Measurements from ENCODE around the gene PRPH2.

The PRPH2 gene

DNA sequence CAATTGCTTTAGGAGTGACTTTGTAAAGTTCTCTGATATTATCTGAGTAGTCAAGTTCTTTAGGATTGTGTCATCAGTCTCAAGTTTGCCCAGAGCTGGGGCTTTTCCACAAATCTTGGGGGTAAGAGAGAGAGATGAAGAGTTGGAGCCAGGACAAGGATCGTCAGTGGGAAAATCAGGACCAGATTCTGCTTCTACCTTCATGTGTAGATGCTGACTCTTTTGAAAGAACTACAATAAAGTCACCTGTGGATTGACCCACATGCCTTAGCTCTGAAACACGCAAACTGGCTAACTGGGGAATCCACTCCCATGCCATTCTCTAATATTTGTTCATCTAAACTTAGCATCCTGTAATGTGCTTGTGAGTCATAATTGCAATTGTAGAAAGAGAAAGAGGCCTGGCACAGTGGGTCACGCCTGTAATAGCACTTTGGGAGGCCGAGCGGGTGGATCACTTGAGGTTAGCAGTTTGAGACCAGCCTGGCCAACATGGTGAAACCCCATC, 43.8 kb upstream of the PRPH2 start:
- Histone ChIP-seq H2AK5ac (ENCODE audit: low read length, severe bottlenecking) (no peak overlapping the region), H4K91ac (ENCODE audit: low read length) (no peak overlapping the region), H3K9ac (ENCODE audit: low read length) (no peak overlapping the region), H3K23ac (ENCODE audit: low read length in 2 of 2) (no peak overlapping the region), H3K4me3 (ENCODE audit: insufficient read depth in 1 of 2, low read depth in 1 of 2, low read length in 2 of 2) (no peak overlapping the region), H2BK15ac (ENCODE audit: low read depth, poor library complexity, severe bottlenecking) (no peak overlapping the region), H4K8ac (ENCODE audit: low read length) (no peak overlapping the region), H3K27me3 (ENCODE audit: control insufficient read depth in 1 of 2, insufficient read depth in 1 of 2, low read length in 2 of 2) (no peaks in the 10 kb centered on the region), H2BK5ac (ENCODE audit: low read depth, low read length, poor library complexity, severe bottlenecking) (no peak overlapping the region), H2AFZ (ENCODE audit: low read depth, low read length) (no peak overlapping the region), H3K4me2 (ENCODE audit: low read length, poor library complexity, severe bottlenecking) (no peak overlapping the region), H3K79me1 (replicated peaks; ENCODE audit: low read length, poor library complexity, severe bottlenecking) (peaks cover 5% of the 10 kb centered on the region), H3K36me3 (ENCODE audit: control insufficient read depth in 1 of 2, insufficient read depth in 2 of 2, low read depth in 1 of 2, low read length in 2 of 2) (no peaks in the 10 kb centered on the region), H3K18ac (ENCODE audit: low read depth in 1 of 2, low read length in 2 of 2) (no peak overlapping the region), H2BK12ac (ENCODE audit: low read length in 2 of 2) (no peak overlapping the region), H3K4ac (ENCODE audit: low read depth in 1 of 2, low read length in 2 of 2) (no peak overlapping the region), H3K9me3 (ENCODE audit: control insufficient read depth, low read length) (no peaks in the 10 kb centered on the region), H3K4me1 (ENCODE audit: control insufficient read depth, insufficient read depth, low read depth, low read length) (peaks cover 15% of the 10 kb centered on the region), H3K27ac (ENCODE audit: low read length, poor library complexity, severe bottlenecking) (peak overlapping the region; percentile 50), H3K14ac (ENCODE audit: low read length in 2 of 2) (no peak overlapping the region), H2BK120ac (ENCODE audit: low read depth, low read length) (no peak overlapping the region)
- peak; percentile 29 for DNase-seq
- whole genome bisulfite sequencing: 77% methylated on average over 3 of the region's 5 CpGs

DNA sequence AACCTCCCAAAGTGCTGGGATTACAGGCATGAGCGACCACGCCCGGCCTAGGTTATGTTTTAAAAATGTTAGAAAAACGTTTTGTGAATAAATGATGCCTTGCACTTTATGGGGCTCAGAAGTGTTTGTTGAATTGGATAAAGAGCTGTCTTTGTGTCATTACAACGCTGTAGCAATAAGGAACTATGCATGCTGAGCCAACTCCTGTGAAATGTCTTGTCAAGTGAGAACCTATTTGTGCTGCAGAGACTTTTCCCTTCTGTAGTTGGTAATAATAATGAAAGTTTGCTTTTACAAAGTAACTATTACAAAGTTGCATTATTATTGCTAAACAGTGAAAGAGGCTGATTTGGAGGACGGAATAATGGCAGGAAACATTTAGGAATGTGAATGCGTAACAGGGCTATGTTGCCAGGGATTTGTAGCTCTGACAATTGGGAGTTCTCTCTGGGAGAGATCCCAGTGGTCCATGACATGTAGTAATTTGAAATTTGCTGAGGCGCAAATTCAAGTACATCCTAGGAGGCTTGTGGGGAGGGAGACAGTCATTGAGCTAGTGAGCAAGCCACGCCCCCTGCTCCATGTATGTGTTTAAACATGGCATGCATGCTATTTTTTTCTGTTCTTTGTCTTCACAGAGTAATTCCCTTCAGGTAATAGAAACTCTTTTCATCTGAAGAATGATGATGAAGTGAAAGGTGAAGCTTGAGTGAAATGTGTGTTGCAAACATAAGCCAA, 42.7 kb upstream of the PRPH2 start:
- H3K9ac ChIP-seq (ENCODE audit: low read length): no peak overlapping the region
- WGBS: 85% methylated on average over 9 of the region's 9 CpGs

DNA sequence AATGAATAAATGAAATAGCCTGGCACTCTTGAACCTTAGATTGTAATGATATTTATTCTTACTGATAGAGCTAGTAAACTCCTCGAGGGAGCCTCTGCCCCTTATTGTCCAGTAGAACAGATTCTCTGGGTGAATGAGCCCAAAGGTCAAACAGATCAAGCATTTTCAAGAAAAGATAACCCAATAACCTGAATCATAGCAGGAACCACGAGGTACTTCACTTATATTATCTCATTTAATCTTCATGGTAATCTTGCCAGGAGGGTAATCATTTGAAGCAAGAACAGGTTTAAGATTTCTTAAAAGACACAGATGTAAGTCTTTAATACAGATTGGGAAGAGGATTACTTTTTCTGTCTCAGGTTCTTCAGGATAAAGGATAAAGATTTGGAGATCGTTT, 40.6 kb upstream of the PRPH2 start:
- Histone ChIP-seq H2AK5ac (ENCODE audit: low read length, severe bottlenecking) (no peak overlapping the region), H3K18ac (ENCODE audit: low read depth in 1 of 2, low read length in 2 of 2) (no peak overlapping the region), H2BK15ac (ENCODE audit: low read depth, poor library complexity, severe bottlenecking) (no peak overlapping the region), H4K91ac (ENCODE audit: low read length) (no peak overlapping the region), H3K14ac (ENCODE audit: low read length in 2 of 2) (no peak overlapping the region), H2AFZ (ENCODE audit: low read depth, low read length) (no peak overlapping the region), H3K4me3 (ENCODE audit: insufficient read depth in 1 of 2, low read depth in 1 of 2, low read length in 2 of 2) (no peak overlapping the region), H2BK120ac (ENCODE audit: low read depth, low read length) (no peak overlapping the region), H3K4me1 (ENCODE audit: control insufficient read depth, insufficient read depth, low read depth, low read length) (no peaks in the 10 kb centered on the region), H3K9me3 (ENCODE audit: control insufficient read depth, low read length) (no peaks in the 10 kb centered on the region), H3K4ac (ENCODE audit: low read depth in 1 of 2, low read length in 2 of 2) (no peak overlapping the region), H3K23ac (ENCODE audit: low read length in 2 of 2) (no peak overlapping the region), H3K9ac (ENCODE audit: low read length) (no peak overlapping the region), H2BK12ac (ENCODE audit: low read length in 2 of 2) (no peak overlapping the region), H2BK5ac (ENCODE audit: low read depth, low read length, poor library complexity, severe bottlenecking) (no peak overlapping the region), H4K8ac (ENCODE audit: low read length) (no peak overlapping the region), H3K27ac (ENCODE audit: low read length, poor library complexity, severe bottlenecking) (no peak overlapping the region), H3K4me2 (ENCODE audit: low read length, poor library complexity, severe bottlenecking) (no peak overlapping the region), H3K36me3 (ENCODE audit: control insufficient read depth in 1 of 2, insufficient read depth in 2 of 2, low read depth in 1 of 2, low read length in 2 of 2) (peaks cover 2 to 6% of the 10 kb centered on the region in 2 experiments), H3K27me3 (ENCODE audit: control insufficient read depth in 1 of 2, insufficient read depth in 1 of 2, low read length in 2 of 2) (no peaks in the 10 kb centered on the region), H3K79me1 (replicated peaks; ENCODE audit: low read length, poor library complexity, severe bottlenecking) (peaks cover 6% of the 10 kb centered on the region)
- 82% methylated on average over 1 of the region's 3 CpGs for WGBS
- DNase-seq: no peak

More for the DNA sequence above, 42.7 kb upstream of the PRPH2 start:
- Histone ChIP-seq H3K18ac (ENCODE audit: low read depth in 1 of 2, low read length in 2 of 2) (no peak overlapping the region), H2AK5ac (ENCODE audit: low read length, severe bottlenecking) (no peak overlapping the region), H3K36me3 (ENCODE audit: control insufficient read depth in 1 of 2, insufficient read depth in 2 of 2, low read depth in 1 of 2, low read length in 2 of 2) (no peaks in the 10 kb centered on the region), H3K9me3 (ENCODE audit: control insufficient read depth, low read length) (no peaks in the 10 kb centered on the region), H3K4ac (ENCODE audit: low read depth in 1 of 2, low read length in 2 of 2) (no peak overlapping the region), H3K27me3 (ENCODE audit: control insufficient read depth in 1 of 2, insufficient read depth in 1 of 2, low read length in 2 of 2) (no peaks in the 10 kb centered on the region), H3K4me1 (ENCODE audit: control insufficient read depth, insufficient read depth, low read depth, low read length) (peaks cover 8% of the 10 kb centered on the region), H2BK15ac (ENCODE audit: low read depth, poor library complexity, severe bottlenecking) (no peak overlapping the region), H2BK120ac (ENCODE audit: low read depth, low read length) (no peak overlapping the region), H3K4me2 (ENCODE audit: low read length, poor library complexity, severe bottlenecking) (no peak overlapping the region), H3K23ac (ENCODE audit: low read length in 2 of 2) (no peak overlapping the region), H2AFZ (ENCODE audit: low read depth, low read length) (no peak overlapping the region), H3K27ac (ENCODE audit: low read length, poor library complexity, severe bottlenecking) (no peak overlapping the region), H2BK12ac (ENCODE audit: low read length in 2 of 2) (no peak overlapping the region), H2BK5ac (ENCODE audit: low read depth, low read length, poor library complexity, severe bottlenecking) (no peak overlapping the region), H3K79me1 (replicated peaks; ENCODE audit: low read length, poor library complexity, severe bottlenecking) (peaks cover 5% of the 10 kb centered on the region), H4K8ac (ENCODE audit: low read length) (no peak overlapping the region), H3K14ac (ENCODE audit: low read length in 2 of 2) (no peak overlapping the region), H4K91ac (ENCODE audit: low read length) (no peak overlapping the region), H3K4me3 (ENCODE audit: insufficient read depth in 1 of 2, low read depth in 1 of 2, low read length in 2 of 2) (no peak overlapping the region)
- DNase-seq: no peak

DNA sequence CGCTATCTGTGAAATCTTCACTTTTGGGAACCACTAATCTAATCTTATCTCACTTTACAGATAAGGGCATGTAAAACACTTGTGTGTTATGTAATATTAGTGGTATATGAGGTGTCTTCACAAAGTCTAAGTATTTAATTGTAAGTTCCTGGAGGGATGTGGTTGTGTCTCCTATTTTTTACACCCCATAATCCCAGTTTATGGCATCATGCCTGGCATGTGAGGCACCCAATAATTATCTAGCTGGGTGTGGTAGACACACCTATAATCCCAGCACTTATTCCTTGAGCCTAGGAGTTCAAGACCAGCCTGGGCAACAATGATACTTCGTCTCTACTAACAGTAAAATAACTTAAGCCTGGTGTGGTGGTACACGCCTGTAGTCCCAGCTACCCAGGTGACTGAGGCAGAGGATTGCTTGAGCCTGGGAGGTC, 40.0 kb upstream of the PRPH2 start:
- no peak overlapping the region for H4K91ac ChIP-seq (ENCODE audit: low read length)
- peaks cover 2 to 6% of the 10 kb centered on the region in 2 experiments for H3K36me3 ChIP-seq (ENCODE audit: control insufficient read depth in 1 of 2, insufficient read depth in 2 of 2, low read depth in 1 of 2, low read length in 2 of 2)
- H2BK5ac ChIP-seq (ENCODE audit: low read depth, low read length, poor library complexity, severe bottlenecking): no peak overlapping the region
- no peak for DNase-seq
- H3K4me3 ChIP-seq (ENCODE audit: insufficient read depth in 1 of 2, low read depth in 1 of 2, low read length in 2 of 2): no peak overlapping the region
- H3K9me3 ChIP-seq (ENCODE audit: control insufficient read depth, low read length): no peaks in the 10 kb centered on the region
- H2BK12ac ChIP-seq (ENCODE audit: low read length in 2 of 2): no peak overlapping the region
- peaks cover 6% of the 10 kb centered on the region for H3K79me1 ChIP-seq (replicated peaks; ENCODE audit: low read length, poor library complexity, severe bottlenecking)
- H3K23ac ChIP-seq (ENCODE audit: low read length in 2 of 2): no peak overlapping the region
- H2BK15ac ChIP-seq (ENCODE audit: low read depth, poor library complexity, severe bottlenecking): no peak overlapping the region
- H3K4me2 ChIP-seq (ENCODE audit: low read length, poor library complexity, severe bottlenecking): no peak overlapping the region
- no peak overlapping the region for H3K27ac ChIP-seq (ENCODE audit: low read length, poor library complexity, severe bottlenecking)
- H2AFZ ChIP-seq (ENCODE audit: low read depth, low read length): no peak overlapping the region
- H4K8ac ChIP-seq (ENCODE audit: low read length): no peak overlapping the region
- H2AK5ac ChIP-seq (ENCODE audit: low read length, severe bottlenecking): no peak overlapping the region
- H3K18ac ChIP-seq (ENCODE audit: low read depth in 1 of 2, low read length in 2 of 2): no peak overlapping the region
- H3K14ac ChIP-seq (ENCODE audit: low read length in 2 of 2): no peak overlapping the region
- H3K4ac ChIP-seq (ENCODE audit: low read depth in 1 of 2, low read length in 2 of 2): no peak overlapping the region
- no peaks in the 10 kb centered on the region for H3K27me3 ChIP-seq (ENCODE audit: control insufficient read depth in 1 of 2, insufficient read depth in 1 of 2, low read length in 2 of 2)
- no peaks in the 10 kb centered on the region for H3K4me1 ChIP-seq (ENCODE audit: control insufficient read depth, insufficient read depth, low read depth, low read length)
- 95% methylated on average over 2 of the region's 3 CpGs for whole genome bisulfite sequencing
- no peak overlapping the region for H3K9ac ChIP-seq (ENCODE audit: low read length)
- H2BK120ac ChIP-seq (ENCODE audit: low read depth, low read length): no peak overlapping the region

Data from mesenchymal stem cell (in vitro differentiated cells and primary cell).